ENCODE data around the gene OBSCN.

OBSCN gene

DNA sequence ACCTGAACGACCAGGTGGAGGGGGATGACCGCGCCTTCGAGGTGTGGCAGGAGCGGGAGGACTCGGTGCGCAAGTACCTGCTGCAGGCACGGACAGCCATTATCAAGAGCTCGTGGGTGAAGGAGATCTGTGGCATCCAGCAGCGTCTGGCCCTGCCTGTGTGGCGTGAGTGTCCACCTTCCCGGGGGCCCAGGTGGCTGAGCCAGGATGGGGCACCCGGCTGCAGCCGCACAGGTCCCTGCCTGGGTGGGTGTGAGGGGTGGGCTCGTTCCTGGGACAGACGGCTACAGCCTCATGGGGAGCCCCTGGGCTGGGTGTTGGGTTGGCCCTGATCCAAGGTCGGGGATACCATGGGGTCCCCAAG lies 133.6 kb downstream of the OBSCN start:
- DNase-seq (ENCODE audit: low spot score): no peak

DNA sequence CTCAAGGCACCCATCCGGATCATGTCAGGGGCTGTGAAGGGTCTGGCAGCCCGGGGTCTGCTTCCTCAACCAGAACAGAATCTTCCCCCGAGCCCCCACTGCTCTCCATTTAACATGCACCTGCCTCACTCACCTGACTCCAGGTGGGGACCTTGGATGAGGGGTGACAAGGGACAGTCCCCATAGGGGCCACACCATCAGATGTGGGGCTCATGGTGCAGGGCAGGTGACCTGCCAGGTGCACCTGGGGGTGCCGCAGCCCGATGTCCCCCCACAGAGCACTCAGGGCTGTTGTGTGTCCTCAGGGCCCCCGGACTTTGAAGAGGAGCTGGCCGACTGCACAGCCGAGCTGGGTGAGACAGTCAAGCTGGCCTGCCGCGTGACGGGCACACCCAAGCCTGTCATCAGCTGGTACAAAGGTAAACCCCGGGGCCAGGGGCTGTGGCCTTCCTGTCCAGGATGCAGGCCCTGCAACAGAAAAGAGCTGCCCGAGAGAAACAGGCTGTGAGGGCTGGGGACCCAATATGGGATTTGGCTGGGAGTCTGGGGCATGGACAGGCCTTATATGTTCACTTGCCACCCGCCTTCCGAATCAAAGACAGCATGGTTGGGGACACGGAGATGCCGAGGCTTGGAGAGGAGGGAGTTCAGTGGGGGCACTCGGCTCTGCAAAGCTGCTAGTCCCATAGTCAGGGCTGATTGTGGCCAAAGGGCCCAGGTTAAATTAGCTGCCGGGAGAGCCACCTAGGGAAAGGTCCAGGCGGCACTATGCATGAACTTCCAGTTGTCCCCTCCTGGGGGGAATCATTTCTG lies 134.2 kb downstream of the OBSCN start:
- no peak for DNase-seq (ENCODE audit: low spot score)

DNA sequence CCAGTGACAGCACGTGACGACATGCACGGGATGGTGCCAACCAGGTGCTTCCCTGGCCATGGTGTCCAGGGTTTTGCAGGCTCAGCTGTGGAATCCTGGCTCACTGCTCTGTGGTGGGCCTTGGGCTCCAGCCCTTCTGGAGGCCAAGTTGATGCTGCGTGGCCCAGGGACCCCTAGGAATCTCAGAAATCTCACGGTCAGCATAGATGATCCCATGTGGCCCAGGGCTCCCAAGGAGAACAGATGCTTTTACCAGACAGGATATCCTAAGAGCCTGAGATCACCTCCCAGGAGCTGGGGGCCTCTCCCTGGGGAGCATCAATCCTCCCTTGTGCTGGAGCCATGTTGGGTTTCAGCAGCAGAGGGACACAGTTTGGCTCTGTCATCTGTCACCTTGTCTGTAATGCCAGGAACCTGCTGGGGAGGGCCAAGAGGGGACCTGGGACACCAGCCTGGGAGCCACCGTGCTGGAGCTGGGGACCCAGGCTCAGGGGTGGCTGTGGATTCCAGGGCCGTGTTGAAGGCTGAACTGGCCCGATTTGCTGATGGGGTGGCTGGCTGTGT lies 134.9 kb downstream of the OBSCN start:
- DNase-seq (ENCODE audit: low spot score): no peak

DNA sequence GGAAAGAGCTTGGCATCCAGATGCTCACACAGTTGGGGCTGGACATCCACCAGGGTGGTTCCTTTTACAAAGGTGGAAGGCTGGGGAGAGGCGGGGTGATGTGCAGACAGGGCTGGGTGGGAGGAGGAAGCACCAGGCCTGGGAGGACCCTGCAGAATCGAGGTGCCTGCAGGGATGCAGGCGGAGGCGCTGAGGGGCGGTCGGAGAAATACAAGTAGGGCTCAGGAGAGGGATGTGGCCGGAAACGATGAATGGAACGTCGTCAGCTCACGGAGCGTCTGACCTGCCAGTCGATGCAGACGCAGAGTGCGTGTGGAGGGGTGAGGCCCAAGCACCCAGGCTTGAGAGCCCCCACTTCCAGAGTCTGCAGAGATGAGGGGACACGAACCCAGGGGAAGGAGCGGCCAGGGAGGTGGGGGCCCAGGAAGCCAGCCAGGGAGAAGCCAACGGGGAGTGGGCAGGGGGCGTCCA lies 135.4 kb downstream of the OBSCN start:
- no peak for DNase-seq (ENCODE audit: low spot score)

DNA sequence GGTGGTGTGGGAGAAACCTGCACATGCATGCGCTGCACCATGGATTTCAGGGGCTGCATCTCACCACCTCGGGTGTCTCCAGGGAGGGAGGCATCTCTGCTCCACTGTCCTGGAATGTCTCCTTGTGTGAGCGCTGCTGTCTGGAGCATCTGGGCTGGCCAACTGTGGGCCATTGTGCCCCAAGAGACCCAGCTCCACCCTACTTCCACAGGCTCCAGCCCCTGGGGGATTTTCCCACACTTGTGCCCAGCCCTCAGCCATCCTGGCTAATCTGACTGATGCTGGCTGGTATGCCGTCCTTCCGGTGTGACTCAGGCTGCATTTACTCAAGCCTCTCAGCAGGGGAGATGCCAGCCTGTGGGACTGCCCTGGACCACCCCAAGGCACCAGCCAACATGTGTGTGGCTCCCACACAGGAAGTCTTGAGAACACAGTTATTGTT lies 136.8 kb downstream of the OBSCN start:
- no peak for DNase-seq (ENCODE audit: low spot score)

DNA sequence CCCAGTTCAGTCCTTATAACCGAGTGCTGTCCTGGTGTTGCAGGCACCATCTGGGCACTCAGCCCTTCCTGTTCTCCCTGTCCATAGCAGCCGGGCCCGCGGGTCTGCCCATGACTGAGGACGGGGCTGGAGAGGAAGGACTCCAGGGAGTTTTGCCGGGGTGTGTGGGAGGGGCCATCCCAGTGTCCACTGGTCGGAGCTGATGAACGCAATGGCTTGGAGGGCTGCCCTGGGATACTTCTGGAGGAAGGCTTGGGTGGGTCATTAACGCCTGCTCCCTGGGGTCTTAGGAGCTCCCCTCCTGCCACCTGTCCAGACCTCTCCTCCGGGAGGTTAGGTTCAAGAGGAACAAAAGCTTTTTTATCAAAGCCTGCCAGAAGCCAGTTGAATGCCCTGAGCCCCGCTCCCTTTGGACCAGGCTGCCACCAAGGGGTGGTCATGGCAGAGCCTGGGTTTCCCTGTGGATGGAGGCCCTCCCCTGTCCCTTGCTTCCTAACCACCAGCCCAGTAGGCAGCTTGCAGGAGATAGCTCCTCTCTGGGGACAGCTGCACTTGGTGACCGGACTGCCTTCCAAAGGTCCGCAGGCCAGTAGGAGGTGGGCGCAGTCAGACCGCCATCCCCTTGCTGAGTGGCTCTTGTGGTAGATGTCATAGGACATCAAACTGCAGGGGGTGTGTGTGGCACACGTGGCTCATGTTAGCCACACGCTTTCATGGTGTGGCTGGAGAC lies 137.5 kb downstream of the OBSCN start:
- DNase-seq (ENCODE audit: low spot score): no peak

DNA sequence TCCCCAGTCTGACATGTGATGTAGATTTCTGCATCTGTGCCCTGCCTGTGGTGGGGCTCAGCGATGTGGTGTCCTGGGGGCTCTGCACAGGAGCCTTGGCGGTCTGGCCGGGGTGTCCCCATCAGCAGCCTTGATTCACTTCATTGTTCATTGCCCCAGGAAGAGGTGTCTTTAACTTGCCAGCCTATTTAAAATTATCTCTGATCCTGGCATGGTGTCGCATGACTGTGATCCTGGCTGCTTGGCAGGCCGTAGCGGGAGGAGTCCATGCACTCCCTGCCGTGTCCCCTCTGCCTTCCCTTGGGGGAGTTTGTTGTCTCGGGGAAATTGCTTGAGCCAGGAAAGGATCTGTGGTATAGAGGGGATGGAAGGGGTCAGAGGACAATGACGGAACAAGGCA lies 138.9 kb downstream of the OBSCN start:
- DNase-seq (ENCODE audit: low spot score): no peak

DNA sequence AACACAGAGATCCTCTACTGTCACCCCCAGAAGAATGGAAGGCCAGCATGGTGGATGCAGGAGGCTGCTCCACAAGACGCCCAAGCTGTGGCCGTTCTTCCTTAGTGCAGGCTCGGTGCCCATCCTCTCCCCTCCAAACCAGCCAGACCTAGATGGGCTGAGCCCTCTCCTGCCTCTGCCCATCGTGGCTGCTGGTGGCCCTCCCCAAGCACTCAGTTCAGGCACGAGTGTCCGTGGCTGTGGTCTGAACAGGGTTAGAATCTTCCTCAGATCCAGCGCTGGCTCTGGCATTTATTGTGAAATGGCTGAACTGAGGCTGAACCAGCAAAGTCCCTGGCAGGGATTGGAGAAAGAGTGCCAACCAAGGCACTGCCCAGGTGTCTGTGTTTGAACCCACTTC lies 139.3 kb downstream of the OBSCN start:
- DNase-seq (ENCODE audit: low spot score): no peak

DNA sequence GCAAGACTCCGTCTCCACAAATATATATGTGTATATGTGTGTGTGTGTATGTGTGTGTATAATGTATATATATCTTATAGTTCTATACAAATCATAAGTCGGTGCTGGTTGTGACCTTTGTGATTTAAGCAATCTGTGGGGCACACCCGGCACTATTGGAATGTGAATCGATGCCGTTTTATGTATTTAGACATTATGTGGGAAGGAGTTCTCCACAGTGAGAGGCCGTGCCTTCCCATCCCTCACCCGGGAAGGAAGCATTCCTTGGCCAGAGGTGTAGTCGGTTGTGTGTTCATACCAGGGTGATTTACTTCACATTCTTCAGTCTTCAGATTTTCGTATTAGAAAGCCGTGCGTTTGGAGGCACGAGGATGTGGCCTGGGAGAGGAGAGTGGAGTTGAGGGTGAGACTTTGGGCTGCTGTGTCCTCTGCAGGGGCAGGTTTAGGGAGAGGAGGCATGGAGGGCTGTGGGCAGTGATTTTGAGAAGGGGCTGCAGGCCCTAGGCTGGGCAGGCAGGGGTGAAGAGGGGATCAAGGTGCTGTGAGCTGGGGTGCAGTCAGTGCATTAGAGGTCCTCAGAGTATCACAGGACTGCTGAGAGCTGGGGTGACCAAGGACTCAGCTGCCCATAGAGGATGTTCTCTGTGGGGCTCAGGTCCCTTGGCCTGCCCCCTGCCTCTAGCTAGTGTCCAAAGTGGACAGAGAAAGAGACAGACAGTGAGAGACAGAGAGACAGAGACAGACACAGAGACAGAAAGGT lies 141.0 kb downstream of the OBSCN start:
- DNase-seq (ENCODE audit: low spot score): no peak

DNA sequence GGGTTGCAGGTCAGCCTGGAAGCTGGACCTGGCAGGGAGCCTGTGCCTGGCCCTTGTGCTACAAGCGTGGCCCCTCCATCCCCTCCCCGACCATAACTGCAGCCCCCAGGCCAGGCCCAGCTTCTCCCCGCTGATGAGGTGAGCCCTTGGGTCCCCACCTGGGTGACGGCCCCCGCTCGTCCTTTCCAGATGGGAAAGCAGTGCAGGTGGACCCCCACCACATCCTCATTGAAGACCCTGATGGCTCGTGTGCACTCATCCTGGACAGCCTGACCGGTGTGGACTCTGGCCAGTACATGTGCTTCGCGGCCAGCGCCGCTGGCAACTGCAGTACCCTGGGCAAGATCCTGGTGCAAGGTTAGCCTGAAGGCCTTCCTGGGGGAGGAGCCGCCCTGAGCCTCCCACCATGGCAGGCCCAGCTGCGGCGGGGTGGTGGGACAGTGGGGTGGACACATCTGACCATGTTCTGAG lies 141.9 kb downstream of the OBSCN start:
- DNase-seq (ENCODE audit: low spot score): no peak

DNA sequence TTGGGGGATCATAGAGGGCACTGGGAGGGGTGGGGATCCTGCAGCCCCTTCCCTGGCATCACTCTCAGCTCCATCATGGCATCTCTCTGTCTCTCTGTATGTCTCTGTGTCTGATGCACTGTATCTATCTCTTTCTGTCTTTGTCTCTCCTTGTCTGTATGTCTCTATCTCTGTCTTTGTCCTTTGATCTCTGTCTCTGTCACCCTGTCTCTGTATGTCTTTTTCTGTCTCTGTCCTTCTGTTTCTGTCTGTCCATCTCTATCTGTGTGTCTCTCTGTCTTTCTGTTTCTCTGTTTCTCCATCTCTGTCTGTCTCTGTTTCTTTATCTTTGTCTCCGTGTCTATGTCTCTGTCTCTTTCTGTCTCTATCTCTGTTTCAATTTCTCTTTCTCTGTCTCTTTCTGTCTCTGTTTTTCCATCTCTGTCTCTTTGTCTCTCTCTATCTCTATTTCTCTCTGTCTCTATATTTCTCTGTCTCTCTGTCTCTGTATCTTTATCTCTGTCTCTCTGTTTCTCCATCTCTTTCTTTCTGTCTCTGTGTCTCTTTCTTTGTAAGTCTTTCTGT lies 142.4 kb downstream of the OBSCN start:
- no peak for DNase-seq (ENCODE audit: low spot score)

DNA sequence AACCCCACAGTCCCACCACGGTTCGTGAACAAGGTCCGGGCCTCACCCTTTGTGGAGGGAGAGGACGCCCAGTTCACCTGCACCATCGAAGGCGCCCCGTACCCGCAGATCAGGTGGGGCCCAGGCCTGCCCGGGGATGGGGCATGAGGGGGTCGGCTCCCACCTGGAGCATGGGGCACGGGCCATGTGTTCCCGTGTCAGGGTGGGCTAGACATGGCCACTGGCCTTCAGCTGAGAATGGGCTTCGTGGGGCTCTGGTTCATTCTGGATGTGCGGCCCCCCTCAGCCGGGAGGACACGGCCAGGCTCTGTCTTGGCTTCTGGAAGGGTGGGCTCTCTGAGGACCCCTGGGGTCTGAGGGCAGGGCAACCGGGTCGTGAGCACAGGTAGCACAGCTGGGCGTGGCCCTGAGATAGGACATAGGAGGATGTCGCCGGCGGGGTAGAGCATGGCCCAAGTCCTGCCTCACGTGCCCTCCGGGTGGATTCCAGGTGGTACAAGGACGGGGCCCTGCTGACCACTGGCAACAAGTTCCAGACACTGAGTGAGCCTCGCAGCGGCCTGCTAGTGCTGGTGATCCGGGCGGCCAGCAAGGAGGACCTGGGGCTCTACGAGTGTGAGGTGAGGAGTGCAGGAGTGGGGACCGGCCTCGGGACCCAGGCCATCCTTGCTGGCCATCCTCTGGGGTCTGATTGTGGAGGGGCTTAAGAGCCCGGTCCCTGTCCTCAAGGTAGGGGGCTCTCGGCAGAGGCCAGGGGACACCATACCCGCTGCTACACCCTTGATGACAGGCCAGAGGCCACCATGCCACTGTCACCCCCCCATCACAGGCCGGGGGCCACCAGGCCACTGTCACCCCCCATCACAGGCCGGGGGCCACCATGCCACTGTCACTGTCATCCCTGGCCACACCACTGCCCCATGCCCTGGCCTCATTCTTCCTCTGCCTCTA lies 143.3 kb downstream of the OBSCN start:
- no peak for DNase-seq (ENCODE audit: low spot score)

DNA sequence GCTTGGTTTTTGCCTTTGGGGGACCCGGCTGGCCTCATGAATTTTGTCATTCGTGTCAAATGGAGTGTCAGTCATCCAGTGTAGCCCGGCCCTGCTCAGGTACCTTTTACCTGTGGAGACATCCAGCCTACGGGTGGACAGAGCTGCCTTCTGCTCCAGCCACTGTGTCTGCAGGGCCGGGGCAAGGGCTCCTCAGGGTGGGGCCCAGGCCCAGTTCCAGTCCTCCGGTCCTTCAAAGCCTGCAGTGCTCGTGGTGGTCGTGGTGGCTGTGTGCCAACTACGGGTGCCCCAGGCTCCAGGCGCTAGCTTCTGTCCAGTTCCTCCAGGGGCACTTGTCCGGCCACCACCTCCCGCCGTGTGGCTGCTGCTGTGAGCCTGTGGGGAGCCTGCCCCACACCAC lies 144.0 kb downstream of the OBSCN start:
- DNase-seq (ENCODE audit: low spot score): no peak

DNA sequence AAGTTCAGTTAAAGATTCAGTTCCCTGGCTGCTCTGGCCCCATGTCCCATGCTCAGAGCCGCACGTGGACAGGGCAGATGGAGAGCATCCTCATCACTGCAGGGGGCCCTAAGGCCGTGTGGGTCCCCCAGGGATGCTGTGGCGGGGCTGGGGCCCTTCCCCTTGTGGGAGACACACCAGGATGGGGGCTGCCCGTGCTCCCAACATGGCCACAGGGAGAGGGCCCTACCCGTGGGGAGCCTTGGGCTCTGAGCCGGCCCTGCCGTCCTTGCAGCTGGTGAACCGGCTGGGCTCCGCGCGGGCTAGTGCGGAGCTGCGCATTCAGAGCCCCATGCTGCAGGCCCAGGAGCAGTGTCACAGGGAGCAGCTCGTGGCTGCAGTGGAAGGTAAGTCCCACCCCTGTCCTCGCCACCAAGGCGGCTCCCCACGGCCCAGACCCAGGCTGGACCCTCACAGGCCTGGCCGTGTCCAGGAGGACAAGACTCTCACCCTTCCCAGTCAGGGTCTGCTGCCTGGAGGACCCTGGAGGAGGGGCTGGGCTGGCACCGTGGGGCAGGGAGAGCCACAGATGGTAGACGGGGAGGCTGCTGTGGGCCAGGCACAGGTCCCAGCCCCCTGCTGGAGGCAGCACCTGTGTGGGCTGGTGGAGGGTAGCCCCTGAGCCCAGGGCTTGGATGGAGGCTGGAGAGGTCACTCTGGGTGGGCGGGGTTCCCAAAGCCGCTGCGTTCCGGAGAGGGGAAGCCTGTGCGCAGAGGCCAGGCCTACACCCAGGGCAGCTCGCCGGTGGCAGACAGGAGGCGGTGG lies 145.0 kb downstream of the OBSCN start:
- no peak for DNase-seq (ENCODE audit: low spot score)

DNA sequence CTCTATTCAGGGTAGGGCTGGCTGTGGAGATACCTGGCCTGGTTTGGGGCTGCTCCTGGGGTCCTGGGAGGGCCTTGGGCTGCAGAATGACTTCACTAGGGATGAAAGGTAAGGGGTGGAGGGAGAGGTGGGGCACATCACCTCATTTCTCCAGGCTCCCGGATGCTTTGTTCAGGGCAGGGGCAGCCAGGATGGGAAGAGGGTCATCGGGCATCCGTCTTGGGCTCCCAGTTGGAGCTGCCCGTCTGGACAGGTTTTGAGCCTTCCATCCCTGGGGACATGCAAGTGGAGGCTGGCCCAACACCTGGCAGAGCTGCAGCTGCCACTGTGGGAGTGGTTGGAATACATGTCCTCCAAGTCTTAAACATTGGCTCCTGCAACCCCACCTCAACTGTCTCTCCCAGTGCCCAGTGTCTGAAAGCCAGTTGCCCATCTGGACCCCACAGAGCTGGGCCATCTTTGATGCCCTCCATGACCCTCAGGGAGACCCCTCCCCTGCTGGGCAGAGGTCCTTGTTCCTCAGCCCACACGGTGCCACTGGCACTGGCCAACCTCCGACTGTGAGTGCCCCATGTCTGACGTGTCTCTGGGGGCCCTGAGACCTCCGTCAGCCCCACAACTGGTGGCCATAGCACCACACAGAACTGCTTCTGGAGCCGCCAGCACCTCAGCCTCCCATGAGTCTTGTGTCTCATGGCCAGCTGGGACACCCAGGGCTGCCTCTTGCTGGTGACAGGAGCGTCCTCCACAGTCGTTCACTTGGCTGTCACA lies 145.9 kb downstream of the OBSCN start:
- DNase-seq (ENCODE audit: low spot score): no peak

DNA sequence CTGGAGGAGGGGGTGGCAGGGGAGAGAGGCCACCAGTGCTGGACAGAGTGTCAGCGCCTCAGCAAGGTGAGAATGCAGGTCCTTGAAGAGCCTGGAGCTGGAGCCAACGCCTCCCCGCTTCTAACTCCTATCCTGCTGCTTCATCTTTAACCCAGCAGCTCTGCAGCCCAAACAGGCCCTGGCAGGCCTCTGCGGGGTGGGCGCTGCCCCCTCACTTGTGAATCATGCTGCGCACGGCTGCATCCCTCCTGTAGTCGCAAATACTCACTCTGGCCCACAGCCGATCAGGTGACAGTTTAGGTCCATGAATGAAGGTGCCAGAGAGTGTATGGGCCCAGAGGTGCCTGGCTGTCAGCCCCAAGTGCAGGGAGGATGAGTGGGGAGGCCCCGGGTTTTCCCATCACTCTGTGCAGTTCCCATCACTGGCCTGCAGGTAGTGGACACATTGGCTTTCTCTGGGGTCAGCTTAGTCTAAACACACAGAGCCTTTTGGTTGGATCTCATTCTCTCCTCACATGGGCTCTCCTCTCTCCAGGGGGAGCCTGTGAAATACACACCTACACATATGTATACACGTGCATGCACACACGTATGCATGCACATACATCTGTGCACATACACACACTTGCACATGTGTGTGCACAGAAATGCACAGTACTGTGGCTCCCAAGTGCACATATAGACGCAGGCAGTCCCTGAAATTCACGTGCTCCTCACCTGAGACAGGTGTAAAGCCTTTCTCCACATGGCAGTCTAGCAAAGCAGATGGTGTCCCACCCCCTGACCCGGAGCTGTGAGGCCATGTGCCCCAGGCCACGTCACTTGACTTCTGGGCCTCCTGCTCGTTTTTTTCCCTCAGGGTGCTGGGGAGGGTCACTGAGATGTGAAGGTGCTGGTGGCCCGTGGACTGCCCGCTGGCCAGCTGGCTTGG lies 146.8 kb downstream of the OBSCN start:
- no peak for DNase-seq (ENCODE audit: low spot score)

DNA sequence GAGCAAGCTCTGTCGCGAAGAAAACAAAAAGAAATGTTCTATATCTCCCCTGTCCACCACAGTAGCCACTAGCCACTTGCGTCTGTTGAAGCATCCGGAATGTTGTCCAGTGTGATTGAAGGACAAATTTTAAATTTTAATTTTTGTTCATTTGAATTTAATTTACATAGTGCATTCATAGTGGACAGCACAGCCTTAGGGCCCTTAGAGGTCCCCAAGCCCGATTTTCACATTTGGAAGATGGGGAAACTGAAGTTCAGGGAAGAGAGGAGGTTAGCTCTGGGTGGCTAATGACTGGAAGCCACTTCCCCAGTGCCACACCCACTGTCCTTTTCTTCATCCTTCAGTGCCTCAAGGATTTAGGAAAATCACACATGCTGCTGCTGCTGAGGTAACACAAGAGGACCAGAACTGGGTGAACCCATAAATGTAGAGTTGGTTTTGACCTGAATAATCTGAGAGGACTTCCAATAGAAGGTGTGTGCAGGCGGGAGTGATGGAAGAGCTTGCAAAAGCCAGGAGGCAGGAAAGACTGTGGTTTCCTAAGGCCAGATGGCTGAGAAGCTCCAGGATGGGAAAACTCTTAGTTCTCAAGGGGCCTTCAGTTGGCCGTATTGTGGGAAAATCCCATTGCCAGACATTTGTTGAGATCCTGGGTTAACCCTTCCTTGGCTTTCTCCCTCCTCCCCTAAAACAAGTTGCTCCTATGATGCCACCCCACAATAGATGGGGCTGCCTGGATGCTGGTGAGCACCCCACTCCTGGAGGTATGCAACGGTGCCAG lies 149.2 kb downstream of the OBSCN start:
- no peak for DNase-seq (ENCODE audit: low spot score)
